IPS-18c (cell line): Measurements from ENCODE around the gene ZPR1.
"Not testable (repeated sequence)": the region's sequence is repeated elsewhere in the genome, so short reads cannot be mapped to it uniquely, and the experiment has no call there.

Experiments used
- H3K4me3 ChIP-seq: 2 replicates; pipeline ENCODE4 v1.7.0; 2013; ENCODE audit warnings: low read depth, mild to moderate bottlenecking, low read length, moderate library complexity; ENCODE audit not compliant: insufficient read depth
- H3K9me3 ChIP-seq: one replicate; pipeline ENCODE4 v1.6.1; 2013; ENCODE audit warnings: mild to moderate bottlenecking, low read length, moderate library complexity; ENCODE audit not compliant: control insufficient read depth, insufficient read depth

Gene ZPR1

DNA sequence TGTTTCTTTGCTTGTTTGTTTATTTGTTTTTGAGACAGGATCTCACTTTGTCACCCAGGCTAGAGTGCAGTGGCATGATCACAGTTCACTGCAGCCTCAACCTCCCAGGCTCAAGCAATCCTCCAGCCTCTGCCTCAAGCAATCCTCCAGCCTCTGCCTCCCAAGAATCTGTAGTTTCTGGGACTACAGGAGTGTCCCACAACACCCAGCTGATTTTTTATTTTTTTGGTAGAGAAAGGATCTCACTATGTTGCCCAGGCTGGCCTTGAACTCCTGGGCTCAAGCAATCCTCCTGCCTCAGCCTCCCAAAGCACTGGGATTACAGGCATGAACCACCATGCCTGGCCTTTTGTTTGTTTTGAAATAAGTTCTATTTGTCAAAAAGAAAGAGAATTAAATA, 13.8 kb upstream of the ZPR1 start:
- H3K4me3 ChIP-seq, H3K9me3 ChIP-seq: not testable (repeated sequence)

DNA sequence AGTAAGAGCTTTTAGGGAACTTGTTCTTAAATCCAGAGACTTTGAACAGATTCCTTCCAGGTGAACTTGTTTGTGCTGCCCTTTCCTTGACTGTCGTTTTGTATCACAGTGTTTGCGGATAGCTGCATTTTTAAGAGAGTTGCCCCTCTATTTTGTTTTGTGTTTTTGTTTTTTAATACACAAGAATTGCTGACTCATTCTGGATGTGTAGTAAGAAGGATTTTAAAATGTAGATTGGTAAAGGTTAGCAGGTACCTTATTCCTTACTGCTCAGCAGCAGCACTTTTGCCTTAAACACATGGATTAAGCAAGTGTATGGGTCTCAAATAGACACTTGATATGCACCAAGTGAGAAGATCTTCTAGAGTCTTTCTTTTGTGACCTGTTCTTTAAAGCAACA, 12.8 kb upstream of the ZPR1 start:
- H3K4me3 ChIP-seq: no peak overlapping the region
- no peaks in the 10 kb centered on the region for H3K9me3 ChIP-seq

DNA sequence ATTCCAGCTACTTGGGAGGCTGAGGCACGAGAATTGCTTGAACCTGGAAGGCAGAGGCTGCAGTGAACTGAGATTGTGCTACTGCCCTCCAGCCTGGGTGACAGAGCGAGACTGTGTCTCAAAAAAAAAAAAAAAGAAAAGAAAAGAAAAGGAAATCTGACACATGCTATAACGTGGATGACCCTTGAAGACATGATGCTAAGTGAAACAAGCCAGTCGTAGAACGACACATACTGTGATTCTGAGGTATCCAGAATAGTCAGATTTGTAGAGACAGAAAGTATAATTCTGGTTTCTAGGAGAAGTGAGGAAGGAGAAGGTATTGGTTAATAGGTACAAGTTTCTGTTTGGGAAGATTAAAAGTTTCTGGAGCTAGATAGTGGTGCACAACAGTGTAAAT, 10.5 kb upstream of the ZPR1 start:
- Histone ChIP-seq H3K4me3 (no peak overlapping the region), H3K9me3 (no peaks in the 10 kb centered on the region)

DNA sequence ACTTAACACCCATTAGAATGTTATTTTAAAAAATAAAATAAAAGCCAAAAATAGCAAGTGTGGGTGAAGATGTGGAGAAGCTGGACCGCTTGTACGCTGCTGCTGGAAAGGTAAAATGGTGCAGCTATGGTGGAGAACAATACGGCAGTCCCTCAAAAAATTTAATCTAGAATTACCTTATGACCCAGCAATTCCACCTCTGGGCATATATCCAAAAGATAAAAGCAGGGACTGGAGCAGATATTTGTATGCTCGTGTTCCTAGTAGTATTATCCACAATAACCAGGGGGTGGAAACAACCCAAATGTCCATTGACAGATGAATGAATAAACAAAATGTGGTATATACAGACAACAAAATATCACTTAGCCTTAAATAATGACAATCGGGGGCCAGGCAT, 10.0 kb upstream of the ZPR1 start:
- Histone ChIP-seq H3K4me3 (no peak overlapping the region), H3K9me3 (no peaks in the 10 kb centered on the region)

DNA sequence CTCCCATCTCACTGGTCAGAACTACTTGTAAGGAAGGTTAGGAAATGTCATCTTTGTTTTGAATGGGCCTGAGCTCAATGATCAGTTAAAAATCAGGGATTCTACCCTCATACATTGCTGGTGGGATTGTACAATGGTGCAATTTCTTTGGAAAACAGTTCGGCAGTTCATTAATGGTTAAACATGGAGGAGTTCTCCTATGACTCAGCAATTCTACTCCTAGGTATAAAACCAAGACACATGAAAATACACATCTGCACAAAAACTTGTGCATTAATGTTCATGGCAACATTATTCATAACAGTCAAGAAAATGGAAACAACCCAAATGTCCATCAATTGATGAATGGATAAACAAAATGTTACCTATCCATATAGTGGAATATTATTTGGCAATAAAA, 8.7 kb upstream of the ZPR1 start:
- no peaks in the 10 kb centered on the region for H3K9me3 ChIP-seq
- H3K4me3 ChIP-seq: no peak overlapping the region

DNA sequence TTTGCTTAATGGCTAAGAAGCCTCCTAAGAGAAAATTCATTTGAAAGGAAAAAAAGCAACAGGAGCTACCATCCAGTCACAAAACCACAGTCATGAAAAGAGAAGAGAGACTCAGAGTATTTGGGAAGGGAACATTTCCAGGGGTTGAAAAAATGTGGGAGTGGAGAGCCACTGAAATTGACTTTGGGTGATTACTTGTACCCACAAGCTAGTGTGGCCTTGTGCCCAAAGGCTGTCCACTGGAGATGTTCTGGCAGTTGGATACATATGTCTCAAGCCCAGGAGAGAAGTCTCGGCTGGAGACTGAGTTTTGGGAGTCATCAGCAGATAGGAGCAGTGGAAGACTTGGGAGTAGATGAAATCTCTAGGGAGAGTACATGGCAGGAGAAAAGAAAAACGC, 7.0 kb upstream of the ZPR1 start:
- Histone ChIP-seq H3K9me3 (no peaks in the 10 kb centered on the region), H3K4me3 (no peak overlapping the region)

DNA sequence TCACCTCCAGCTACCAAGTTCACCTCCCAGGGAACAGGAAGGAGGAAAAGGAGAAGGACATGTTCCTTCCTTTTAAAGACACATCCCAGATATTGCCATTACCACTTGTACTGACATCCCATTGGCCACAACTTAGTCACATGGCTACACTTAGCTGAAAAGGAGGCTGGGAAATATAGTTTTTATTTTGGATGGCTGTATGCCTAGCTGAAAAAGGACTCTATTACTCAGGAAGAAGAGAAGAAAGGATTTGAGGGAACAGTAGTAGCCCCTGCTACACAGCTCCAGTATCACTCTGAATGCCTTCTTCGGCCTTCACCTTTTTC, 5.9 kb upstream of the ZPR1 start:
- Histone ChIP-seq H3K4me3 (no peak overlapping the region), H3K9me3 (no peaks in the 10 kb centered on the region)

DNA sequence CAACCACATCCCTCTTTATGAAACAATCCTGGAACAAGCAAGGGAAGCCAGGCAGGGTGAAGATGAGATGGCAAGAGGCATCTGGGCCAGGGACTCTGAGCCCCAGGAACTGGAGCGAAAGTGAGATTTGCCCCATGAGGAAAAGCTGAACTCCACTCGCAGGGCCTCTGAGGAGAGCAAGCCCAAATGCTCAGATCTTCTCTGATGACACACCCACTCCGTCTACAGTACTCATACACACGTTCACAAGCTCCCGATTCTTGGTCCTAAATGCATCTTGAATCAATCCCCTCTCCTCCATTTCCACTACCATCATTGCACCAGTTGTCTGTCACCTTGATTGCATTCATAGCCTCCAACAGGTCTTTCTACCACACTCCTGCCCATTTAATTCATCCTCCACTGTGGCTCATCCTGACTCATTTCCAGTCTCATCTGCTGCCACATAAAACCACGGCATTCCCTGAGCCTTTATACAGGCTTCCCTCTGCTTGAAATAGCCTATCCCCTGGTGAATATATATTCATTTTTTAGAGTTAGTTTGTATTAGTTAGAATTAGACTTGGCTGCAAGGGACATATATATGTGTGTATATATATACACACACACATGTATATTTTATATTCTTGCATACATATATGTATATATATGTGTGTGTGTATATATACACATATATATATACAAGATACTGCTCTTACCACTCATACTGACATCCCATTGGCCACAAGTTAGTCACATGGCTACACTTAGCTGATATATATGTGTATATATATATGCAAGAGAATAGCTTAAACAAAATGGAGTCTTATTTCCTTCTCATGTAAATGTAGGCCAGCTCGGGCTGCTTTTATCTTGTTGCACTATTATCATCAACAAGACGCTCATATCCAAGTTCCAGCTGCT, 5.3 kb upstream of the ZPR1 start:
- Histone ChIP-seq H3K4me3 (no peak overlapping the region), H3K9me3 (peaks cover 2% of the 10 kb centered on the region)

DNA sequence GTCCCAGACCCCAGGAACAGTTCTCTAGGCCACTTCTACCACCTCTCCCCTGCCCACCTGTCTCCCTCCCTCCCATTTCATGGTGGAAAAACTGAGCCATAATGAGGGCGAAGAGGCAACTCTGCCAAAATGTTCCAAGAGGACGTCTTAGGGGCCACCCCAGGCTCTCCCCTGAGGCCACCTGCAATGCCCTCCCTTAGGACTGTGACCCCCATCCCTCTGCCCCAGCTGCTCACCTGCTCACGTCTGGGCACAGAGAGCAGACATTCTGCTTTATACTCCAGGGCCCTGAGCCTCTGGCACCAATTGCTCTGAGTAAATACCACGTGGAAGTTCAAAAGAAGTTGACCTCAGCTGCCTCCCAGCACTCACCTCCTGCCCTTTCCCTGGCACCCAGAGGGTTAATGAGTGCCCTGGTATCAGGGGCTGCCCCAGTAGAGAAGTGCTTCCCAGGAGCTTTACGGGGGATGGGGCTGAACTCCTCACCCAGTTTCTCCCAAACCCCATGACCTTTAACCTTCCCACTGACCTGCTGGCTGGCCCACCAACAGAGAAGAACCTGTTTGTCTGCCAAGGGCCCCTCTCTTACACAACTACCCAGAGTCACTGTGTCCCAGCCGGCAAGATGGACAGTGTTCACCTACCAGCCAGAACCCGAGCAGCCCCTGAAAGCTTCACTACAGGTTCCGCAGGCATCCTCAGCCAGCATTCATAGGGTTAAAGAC, 4.5 kb upstream of the ZPR1 start:
- H3K4me3 ChIP-seq: no peak overlapping the region
- H3K9me3 ChIP-seq: peaks cover 2% of the 10 kb centered on the region

DNA sequence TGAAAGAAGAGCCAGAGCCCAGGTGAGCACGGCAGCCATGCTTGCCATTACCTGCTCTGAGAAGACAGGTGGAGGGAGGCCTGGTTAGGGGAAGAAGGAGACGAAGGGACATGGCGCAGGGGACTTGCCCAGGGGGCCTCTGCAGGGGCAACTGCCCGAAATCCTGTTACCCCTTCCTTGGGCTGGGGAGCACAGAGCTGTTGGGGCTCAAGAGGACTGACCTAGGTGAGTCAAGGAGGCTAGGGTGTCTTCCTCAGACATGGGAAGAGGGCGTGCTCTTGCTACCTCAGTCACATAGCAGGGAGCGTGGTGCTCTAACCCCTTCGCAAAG, 4.0 kb upstream of the ZPR1 start, which contains the start of gene APOA5:
TSS of gene APOA5 (minus strand) at position 67 of the 331 bp plus-strand sequence. CDS start at position 48, 19 bp downstream.
- Histone ChIP-seq H3K4me3 (no peak within 1 kb of the TSS; the same call in 1 of the 2 replicates), H3K9me3 (peaks cover 2% of the 10 kb centered on the region)

DNA sequence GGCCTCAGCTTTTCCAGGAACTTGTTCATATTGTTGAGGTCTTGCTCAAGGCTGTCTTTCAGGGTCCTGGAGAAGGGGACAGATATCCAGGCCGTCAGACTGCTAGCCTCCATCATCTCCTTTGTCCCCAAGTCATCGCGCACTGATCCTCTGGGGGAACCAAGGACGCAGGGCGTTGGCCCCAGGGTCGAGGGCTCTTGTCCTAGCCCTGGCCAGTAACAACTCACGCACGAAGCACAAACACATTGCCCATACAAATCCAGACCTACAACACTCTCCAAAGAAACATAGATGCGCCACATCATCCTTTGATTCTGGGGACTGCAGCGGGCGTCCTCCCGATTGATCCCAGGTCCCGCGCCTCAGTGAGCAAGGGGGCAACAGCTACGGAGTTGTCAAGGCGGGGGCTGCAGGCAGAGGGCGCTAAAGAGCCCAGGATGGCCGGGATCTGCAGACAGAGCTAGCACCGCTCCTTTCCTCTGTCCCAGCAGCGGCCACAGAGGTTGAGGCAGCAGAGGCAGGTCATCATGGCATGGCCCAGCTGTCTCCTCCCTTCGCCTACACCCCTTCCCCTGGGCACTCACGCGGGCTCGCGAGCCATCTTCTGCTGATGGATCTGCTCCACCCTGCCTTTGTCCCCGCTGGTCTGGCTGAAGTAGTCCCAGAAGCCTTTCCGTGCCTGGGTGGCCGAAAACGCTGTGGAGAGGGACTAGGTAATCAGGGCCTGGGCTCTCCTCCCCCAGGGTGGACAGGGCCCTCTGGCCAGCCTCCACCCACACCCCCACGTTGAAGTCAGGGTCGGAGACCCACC, 3.4 kb upstream of the ZPR1 start:
- Histone ChIP-seq H3K4me3 (no peak overlapping the region; the same call in 1 of the 2 replicates), H3K9me3 (peaks cover 2% of the 10 kb centered on the region)

DNA sequence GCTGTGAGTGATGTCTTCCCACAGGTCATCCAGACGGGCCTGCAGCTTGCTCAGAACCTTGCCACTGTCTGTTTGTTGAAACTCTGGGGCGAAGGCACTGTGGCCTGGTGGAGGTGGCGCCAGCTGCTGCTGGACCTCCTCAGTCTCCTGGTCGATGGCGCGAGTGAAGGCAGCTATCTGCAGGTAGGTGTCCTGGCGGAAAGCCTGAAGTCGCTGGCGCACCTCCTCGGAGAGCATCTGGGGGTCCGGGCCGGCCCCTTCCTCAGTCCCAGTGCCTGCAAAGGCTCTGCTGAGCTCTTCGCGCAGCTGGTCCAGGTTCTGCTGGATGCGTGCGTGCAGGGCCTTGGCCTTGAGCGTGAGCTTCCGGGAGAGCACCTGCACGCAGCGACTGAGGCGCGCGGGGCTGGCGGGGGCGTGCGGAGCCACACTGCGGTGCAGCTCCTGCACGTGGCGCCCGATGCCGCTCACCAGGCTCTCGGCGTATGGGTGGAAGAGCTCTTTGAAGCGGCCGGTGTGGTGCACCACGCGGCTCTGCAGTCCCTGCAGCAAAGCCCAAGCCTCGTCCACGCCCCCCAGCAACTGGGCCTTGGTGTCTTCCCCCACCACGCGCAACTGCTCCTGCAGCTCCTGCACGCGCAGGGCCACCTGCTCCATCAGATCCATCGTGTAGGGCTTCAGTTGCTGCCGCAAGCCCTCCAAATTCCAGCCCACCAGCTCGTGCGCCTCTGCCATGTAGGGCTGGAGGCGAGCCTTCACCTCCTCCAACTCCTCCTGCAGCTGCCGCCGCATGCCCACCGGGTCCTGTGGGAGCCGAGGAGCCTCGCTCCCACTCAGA, 2.6 kb upstream of the ZPR1 start:
- peaks cover 2% of the 10 kb centered on the region for H3K9me3 ChIP-seq
- no peak overlapping the region; the same call in 1 of the 2 replicates for H3K4me3 ChIP-seq

DNA sequence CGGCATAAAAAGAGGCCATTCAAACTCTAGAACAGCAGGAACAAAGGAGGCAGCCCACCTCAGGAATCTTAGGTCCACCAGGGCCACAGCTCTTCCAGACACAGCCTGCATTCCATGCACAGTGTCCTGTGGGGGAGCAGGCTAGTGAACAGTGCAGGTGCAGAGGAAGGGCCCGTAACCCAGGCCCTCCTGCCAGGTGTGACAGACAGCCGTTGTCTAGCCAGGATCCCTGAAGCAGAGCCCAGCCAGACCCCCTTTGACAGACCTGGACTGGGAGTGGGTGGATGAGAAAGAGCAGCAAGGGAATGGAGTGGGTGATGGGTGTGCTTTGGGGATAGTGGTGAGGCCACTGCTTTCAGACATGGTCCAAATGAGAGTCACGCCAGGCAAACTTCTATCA, 1.2 kb upstream of the ZPR1 start:
- Histone ChIP-seq H3K4me3 (no peak overlapping the region), H3K9me3 (peaks cover 2% of the 10 kb centered on the region)

DNA sequence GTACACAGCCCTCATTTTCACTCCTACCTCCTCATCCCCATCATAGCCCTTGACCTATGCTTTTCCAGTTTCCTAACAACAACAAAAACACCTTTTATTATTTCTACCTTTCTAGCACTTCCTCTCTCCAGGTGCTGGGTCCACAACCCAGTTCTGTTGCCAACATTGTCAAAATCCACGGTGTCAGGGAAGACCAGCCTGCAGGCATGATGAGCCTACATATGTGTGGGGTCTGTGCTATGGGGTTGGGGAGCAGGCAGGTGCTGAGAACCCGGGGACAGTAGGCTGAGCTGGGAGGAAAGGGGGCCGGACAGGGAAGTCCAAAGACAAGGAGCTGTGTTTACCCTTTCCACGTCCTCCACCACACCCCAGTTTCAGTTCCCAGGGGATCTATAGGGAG, 711 bp upstream of the ZPR1 start:
- Histone ChIP-seq H3K4me3 (peak overlapping the region; percentile 77), H3K9me3 (peaks cover 2% of the 10 kb centered on the region)

DNA sequence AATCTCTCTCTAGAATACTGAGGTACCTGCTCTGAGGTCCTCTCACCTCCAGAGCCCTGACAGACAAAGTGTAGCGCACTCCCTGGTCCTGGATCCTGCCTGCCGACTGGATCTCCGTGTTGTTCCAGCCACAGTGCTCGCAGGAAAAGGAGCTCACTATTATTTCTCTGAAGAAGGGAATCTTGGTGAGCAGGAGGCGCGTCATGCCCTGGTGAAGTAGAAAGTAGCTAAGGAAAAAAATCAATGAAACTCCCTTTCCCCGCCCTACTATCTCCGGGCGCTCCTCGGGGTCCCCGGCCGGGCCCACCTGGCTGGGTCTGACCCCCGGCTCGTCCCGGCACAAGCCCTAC, 412 bp downstream of the ZPR1 start:
- Histone ChIP-seq H3K4me3 (peak overlapping the region; percentile 77), H3K9me3 (peaks cover 2% of the 10 kb centered on the region)

DNA sequence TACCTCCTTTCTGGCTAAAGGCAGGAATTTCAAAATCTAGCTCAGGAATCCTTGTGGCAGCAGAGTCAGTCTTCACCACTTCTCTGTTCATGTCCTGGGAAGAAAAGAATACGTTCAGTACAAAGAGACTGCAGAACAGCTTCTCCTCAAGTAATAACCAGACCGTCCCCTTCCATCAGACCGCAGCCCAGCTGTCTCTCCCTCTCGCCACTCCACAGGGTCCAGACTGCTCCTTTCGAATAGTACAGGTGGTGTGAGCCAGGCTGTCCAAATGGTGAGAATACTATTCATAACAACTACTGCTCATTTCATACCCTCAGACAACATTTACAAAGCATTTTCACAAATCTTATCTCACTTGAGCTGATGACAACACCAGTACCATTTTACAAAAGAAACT, 857 bp downstream of the ZPR1 start:
- H3K4me3 ChIP-seq: peak overlapping the region; percentile 77
- H3K9me3 ChIP-seq: peaks cover 2% of the 10 kb centered on the region

DNA sequence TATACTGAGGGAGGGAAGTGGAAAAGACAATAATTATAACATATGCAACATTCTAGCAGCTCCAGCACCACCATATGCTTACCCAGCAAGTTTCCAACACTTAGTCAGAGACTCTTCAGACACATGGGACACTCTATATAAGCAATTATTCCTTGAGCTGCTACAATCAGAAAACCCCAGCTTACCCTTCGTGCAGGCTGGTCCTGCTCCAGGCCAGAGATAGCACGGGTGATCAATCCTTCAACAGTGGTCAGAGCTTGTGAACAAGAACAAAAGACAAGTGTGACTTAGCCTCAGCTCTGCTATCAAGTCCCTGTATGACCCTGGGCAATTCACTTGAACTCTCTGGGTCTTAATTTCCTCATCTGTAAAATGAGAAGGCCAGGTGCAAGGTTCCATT, 1.5 kb downstream of the ZPR1 start:
- Histone ChIP-seq H3K4me3 (no peak overlapping the region), H3K9me3 (peaks cover 2% of the 10 kb centered on the region)
